Heart left ventricle (tissue), 13 donors: Measurements from ENCODE around the gene LRP2.

Source experiments
- CTCF ChIP-seq, 12 donors: fragments of 200-600 bp; sonication (generic) in 4 of 12; IDR thresholded peaks; one replicate each; pipeline versions ENCODE4 v1.5.0 to v1.8.0; 2018 to 2022; ENCODE audit warnings: antibody characterized with exemption in 12 of 12, mild to moderate bottlenecking in 5 of 12
- POLR2A ChIP-seq, 2 donors: fragments of 450-650 bp; IDR thresholded peaks; one replicate each; pipeline ENCODE4 v1.6.1; 2017; ENCODE audit warnings: antibody characterized with exemption in 2 of 2, mild to moderate bottlenecking in 2 of 2, moderate library complexity in 2 of 2
- donor health status: ischemic (EF 13 %, LVEDD 7.1; RV severe dilation, severe dysfunction).
- donor health status: DM: no; HTN: yes; CAD: no.
- donor health status: DM: no; HTN: no; CAD: no.
- donor health status: ischemic (EF 25% LVEDD 6.9; RV normal size, moderate dysfunction).
- donor health status: ischemic (EF 25% LVEDD 5.7; RV mildly dilated, moderate dysfunction).
- donor health status: ischemic (EF 35%, LVEDD 5.7; RV mildly dilated, moderate dysfunction).
- donor health status: nonischemic (EF 11% LVEDD 7.7; RV severe dilation, severe dysfunction).
- donor health status: DM: yes; HTN: yes; CAD: no.
- donor health status: PGD.
- donor health status: ischemic (EF 29% LVEDD 5.4; RV normal size, mild dysfunction).
- donor health status: nonischemic (EF 23%, LVEDD 6.1; RV moderate dilation, normal function).

GRCh38 chr2:169286624-169287231 is 75.6 kb downstream of the LRP2 start:
- TF ChIP-seq POLR2A (IDR thresholded peaks at IDR 0.05) (no peak), CTCF (IDR thresholded peaks at IDR 0.05) (no peak)
